K562 (cell line): Measurements from ENCODE around the gene ZNF213. TPM values are rescaled to one million over a fixed set of nuclear protein-coding genes. Genes with fewer than 3 reads are reported as not detected.

ENCODE experiments used
- ATAC-seq: fragments of 200-7000 bp; cut with Tn5 transposase; 3 replicates; pipeline ENCODE4 v1.9.1; 2020; ENCODE audit warnings: moderate library complexity
- BruUV-seq: library from RNA; stranded (reverse); fragments of 400-500 nt; replicated peaks from 2 replicates; lab custom pipeline; 2021; lab: Mats Ljungman, UMichigan
- CTCF ChIA-PET: fragments of 300-600 bp; formaldehyde crosslinking; extraction: SDS; loops from one replicate; lab custom pipeline; 2021; ENCODE audit warnings: low intra/inter-chr PET ratio; lab: Yijun Ruan, JAX
- POLR2A ChIA-PET: fragments of 300-600, 350-650 bp; sonication (Branson Sonifier 250); formaldehyde crosslinking; extraction: SDS; loops from one replicate; lab custom pipeline; 2021; ENCODE audit warnings: antibody characterized with exemption, inconsistent platforms; lab: Yijun Ruan, JAX
- DNase-seq, 4 experiments: peaks; one replicate each; pipeline versions ENCODE4 v3.0.0 to v3.0.0-alpha.2; 2011 to 2018; ENCODE audit warnings: low spot score in 3 of 4, mixed read lengths in 3 of 4; ENCODE audit errors: extremely low read depth in 1 of 4
- FAIRE-seq: peaks from 2 replicates; lab custom pipeline; 2011; peaks lifted over from hg19 to GRCh38; lab: Jason Lieb, UNC
- H2AFZ ChIP-seq: 2 replicates; pipeline ENCODE4 v1.6.0; 2011; ENCODE audit warnings: low read depth, low read length, control low read depth, inconsistent platforms
- H3K27ac ChIP-seq: fragments of 200-600 bp; 3 replicates; pipeline ENCODE4 v1.8.0; 2011; ENCODE audit warnings: low read depth, mild to moderate bottlenecking, control low read depth, inconsistent platforms, low read length, moderate library complexity, mixed read lengths; ENCODE audit errors: extremely low read depth
- H3K27me3 ChIP-seq, 2 experiments: fragments of 300-600 bp in 1 of 2; 2 replicates in 1 of 2; 3 replicates in 1 of 2; pipeline versions ENCODE4 v1.6.0 to v1.8.0; 2011; ENCODE audit warnings: inconsistent platforms in 2 of 2, low read length in 2 of 2, mild to moderate bottlenecking in 1 of 2, mixed read lengths in 1 of 2, moderate library complexity in 1 of 2; ENCODE audit not compliant: control insufficient read depth in 2 of 2, insufficient read depth in 2 of 2
- H3K36me3 ChIP-seq: fragments of 300-600 bp; 3 replicates; pipeline ENCODE4 v1.8.0; 2011; ENCODE audit warnings: mild to moderate bottlenecking, low read length, inconsistent platforms; ENCODE audit not compliant: control insufficient read depth, insufficient read depth
- H3K4me1 ChIP-seq, 2 experiments: fragments of 200-600 bp in 1 of 2; replicated peaks in 1 of 2; 2 replicates in 1 of 2; 3 replicates in 1 of 2; pipeline versions ENCODE4 v1.5.1 to v1.8.0; 2011; ENCODE audit warnings: inconsistent platforms in 2 of 2, low read length in 2 of 2, mild to moderate bottlenecking in 1 of 2, mixed read lengths in 1 of 2, moderate library complexity in 1 of 2; ENCODE audit not compliant: control insufficient read depth in 2 of 2, insufficient read depth in 2 of 2
- H3K4me2 ChIP-seq: 2 replicates; pipeline ENCODE4 v1.6.1; 2011; ENCODE audit warnings: low read length, control low read depth, inconsistent platforms, mixed read lengths; ENCODE audit not compliant: insufficient read depth
- H3K4me3 ChIP-seq: fragments of 200-600 bp; sonication (generic), shearing (Covaris generic); 2 replicates; pipeline ENCODE4 v1.5.1; 2016; ENCODE audit warnings: control low read depth, inconsistent platforms
- H3K79me2 ChIP-seq: fragments of 200-600 bp; 3 replicates; pipeline ENCODE4 v1.8.0; 2011; ENCODE audit warnings: low read length, inconsistent platforms; ENCODE audit not compliant: control insufficient read depth, insufficient read depth
- H3K9ac ChIP-seq, 2 experiments: 2 replicates each; pipeline versions ENCODE4 v1.6.0 to v1.6.1; 2011; ENCODE audit warnings: low read depth in 2 of 2, low read length in 2 of 2, control low read depth in 1 of 2, inconsistent platforms in 1 of 2, mild to moderate bottlenecking in 1 of 2, mixed read lengths in 1 of 2; ENCODE audit not compliant: insufficient read depth in 1 of 2
- H3K9me1 ChIP-seq: one replicate; pipeline ENCODE4 v1.6.0; 2011; ENCODE audit warnings: inconsistent platforms, mild to moderate bottlenecking, low read length, moderate library complexity; ENCODE audit not compliant: control insufficient read depth, insufficient read depth
- H3K9me3 ChIP-seq: replicated peaks from 2 replicates; pipeline ENCODE4 v1.5.1; 2011; ENCODE audit warnings: low read depth, low read length, inconsistent platforms; ENCODE audit not compliant: control insufficient read depth, insufficient read depth
- H4K20me1 ChIP-seq: replicated peaks from 2 replicates; pipeline ENCODE4 v1.6.1; 2011; ENCODE audit warnings: low read length, inconsistent platforms, mixed read lengths; ENCODE audit not compliant: control insufficient read depth, insufficient read depth
- ESRRA ChIP-seq: fragments of 450-650 bp; IDR thresholded peaks from 2 replicates; pipeline ENCODE4 v1.6.1; 2014; ENCODE audit warnings: low read depth, mild to moderate bottlenecking, moderate library complexity, borderline replicate concordance
- NFIC ChIP-seq: fragments of 450-650 bp; IDR thresholded peaks from 2 replicates; pipeline ENCODE4 v1.6.1; 2017; ENCODE audit warnings: mild to moderate bottlenecking, inconsistent platforms
- WGBS: fragments of 100-300 bp; shearing (Covaris generic); methylation state at CpG from one replicate; pipeline ENCODE4 v1.1.6; 2016; ENCODE audit warnings: low coverage, mixed read lengths; ENCODE audit not compliant: insufficient coverage; ENCODE audit errors: missing lambda C conversion rate; 5-methylcytosine and 5-hydroxymethylcytosine counted together
- in situ Hi-C: fragments of 300-500 bp; cut with MboI; formaldehyde crosslinking; loops from 4 replicates; pipeline ENCODE4 v1.15.0; 2018; ENCODE audit warnings: inconsistent platforms, mixed read lengths
- intact Hi-C: fragments of 100-400 bp; cut with micrococcal nuclease; formaldehyde crosslinking; loops from 2 replicates; pipeline ENCODE4 v1.14.2; 2022
- polyA plus RNA-seq, 8 experiments: library from polyadenylated mRNA; depleted of rRNA in 4 of 8; stranded (reverse) in 5 of 8; unstranded in 3 of 8; fragments of >200 nt; fragmentation: Nextera tagmentation in 2 of 8; fragmentation: Illumina TruSeq in 1 of 8; extraction: Ambion mirVana in 2 of 8; extraction: Trizol in 1 of 8; gene quantifications; 2 replicates each; pipeline versions ENCODE4 v1.2.1 to v1.2.3, GENCODE V29; 2011 to 2014; ENCODE audit warnings: inconsistent platforms in 1 of 8, missing spikeins in 1 of 8
- total RNA-seq, 7 experiments: library from RNA; depleted of rRNA in 6 of 7; stranded (reverse); fragments of >200 nt in 6 of 7; fragmentation: Illumina TruSeq in 2 of 7; extraction: Trizol in 2 of 7; gene quantifications; 2 replicates each; pipeline versions ENCODE4 v1.2.1 to v1.2.3, GENCODE V29; 2011 to 2021; ENCODE audit warnings: low replicate concordance in 1 of 7
- TF ChIP-seq, protein P1 (sequence below): fragments of 450-650 bp; conservative IDR thresholded peaks from 2 replicates; pipeline ENCODE4 v1.6.1; 2016; ENCODE audit warnings: missing genetic modification characterization, low read depth, mild to moderate bottlenecking, missing compliant biosample characterization, moderate library complexity
- TF ChIP-seq, protein P2 (sequence below): fragments of 250-450 bp; sonication (Bioruptor Pico); IDR thresholded peaks from 2 replicates; pipeline ENCODE4 v1.5.0; 2021; ENCODE audit warnings: mild to moderate bottlenecking, borderline replicate concordance

The ZNF213 gene
- total and polyA plus RNA-seq, 9 of the 15 experiments (the other 6 are each of a cell fraction or from before 2014, with no cell fraction given): 0.49 to 10.0 (median 1.8) TPM

DNA sequence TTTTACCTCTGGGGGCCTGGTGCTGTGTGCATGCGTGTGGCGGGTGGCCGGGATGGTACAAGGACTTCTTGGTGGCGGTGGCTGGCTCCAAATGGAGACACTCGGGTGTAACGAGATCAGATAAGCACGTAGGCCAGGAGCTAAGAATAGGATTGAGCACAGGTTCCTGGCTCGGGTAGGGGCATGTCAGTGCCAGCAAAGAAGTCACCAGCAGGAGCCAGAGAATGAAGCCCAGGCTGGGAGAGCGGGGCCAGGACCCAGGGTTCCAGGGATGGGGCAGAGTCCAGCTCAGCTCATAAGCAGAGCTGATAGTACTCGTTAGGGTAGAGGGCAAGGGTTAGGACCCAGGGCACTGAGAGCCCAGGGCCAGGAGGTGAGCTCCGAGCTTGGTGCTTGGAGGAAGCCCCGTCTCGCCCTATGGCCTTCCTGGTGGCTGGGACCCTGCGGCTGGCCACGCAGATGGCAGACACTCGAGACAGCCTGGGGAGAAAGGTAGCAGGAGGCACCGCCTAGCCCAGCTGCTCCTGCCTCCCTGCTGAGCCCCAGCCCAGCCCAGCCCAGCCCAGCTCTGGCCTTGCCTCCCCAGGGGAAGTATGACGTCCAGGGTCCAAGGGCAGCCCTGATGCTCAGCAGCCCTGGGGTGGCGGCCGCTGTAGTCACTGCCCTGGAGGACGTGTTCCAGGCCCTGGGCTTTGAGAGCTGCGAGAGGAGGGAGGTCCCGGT, 8.9 kb downstream of the ZNF213 start:
- FAIRE-seq (no peak), DNase-seq (no peak), ATAC-seq (peak; percentile 55)
- H3K27me3 ChIP-seq: no peaks in the 10 kb centered on the region
- ChIA-PET POLR2A (interaction anchor here (0.5 to 2.5 kb wide), 5 partner anchors 9 to 1043 kb away, joined by 3 to 14 read pairs (median 4); partner anchors contain the start of gene ZNF213), CTCF (no interaction called here)
- in situ Hi-C loops (no loop called here), intact Hi-C loops (no loop called here)
- H3K9me1 ChIP-seq: no peaks in the 10 kb centered on the region
- H2AFZ ChIP-seq: no peak overlapping the region
- no TSS peak for BruUV-seq
- no peak overlapping the region for H3K4me2 ChIP-seq
- H3K4me3 ChIP-seq: no peak overlapping the region
- no peaks in the 10 kb centered on the region; the same call in 1 of the 2 replicates for H4K20me1 ChIP-seq
- peak overlapping the region in 1 of 2 experiments; percentile 73; a peak in 2 of 4 replicates for H3K9ac ChIP-seq
- H3K9me3 ChIP-seq: no peaks in the 10 kb centered on the region
- peaks cover 0 to 49% of the 10 kb centered on the region in 2 experiments; a peak in 2 of 5 replicates for H3K4me1 ChIP-seq
- H3K36me3 ChIP-seq: peaks cover 19% of the 10 kb centered on the region; the same call in 1 of the 3 replicates
- WGBS: 56% methylated on average over 22 of the region's 23 CpGs
- no peak for TF ChIP-seq ESRRA
- H3K27ac ChIP-seq: no peak overlapping the region
- no peaks in the 10 kb centered on the region for H3K79me2 ChIP-seq

DNA sequence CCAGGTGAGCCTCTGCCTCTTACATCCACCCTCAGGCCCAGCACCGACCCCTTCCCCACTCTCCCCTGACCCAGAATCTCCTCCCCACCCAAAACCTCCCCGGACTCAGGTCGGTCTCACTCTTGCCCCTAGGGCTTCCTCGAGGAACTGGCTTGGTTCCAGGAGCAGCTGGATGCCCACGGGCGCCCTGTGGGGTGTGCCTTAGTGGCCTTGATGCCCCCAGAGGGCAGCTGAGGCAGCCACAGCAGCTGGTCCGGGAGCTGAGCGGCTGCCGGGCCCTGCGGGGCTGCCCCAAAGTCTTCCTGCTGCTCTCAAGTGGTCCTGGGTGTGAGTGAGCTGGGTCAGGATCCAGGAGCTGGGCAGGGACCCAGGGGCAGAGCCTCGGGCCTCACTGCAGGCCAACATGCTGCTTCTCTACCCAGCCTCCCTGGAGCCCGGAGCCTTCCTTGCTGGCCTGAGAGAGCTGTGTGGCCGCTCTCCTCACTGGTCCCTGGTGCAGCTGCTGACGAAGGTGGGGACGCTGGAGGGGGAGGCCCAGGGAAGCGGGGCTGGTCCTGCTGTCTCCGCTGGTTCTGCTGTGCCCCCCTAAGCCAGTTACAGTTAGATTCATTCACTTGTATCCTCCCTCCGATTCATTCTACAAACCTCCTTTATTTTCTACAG, 9.6 kb downstream of the ZNF213 start:
- no TSS peak for BruUV-seq
- WGBS: 36% methylated on average over 12 of the region's 18 CpGs
- H3K9ac ChIP-seq: peak overlapping the region in 1 of 2 experiments; percentile 73; a peak in 2 of 4 replicates
- no peak overlapping the region for H3K4me2 ChIP-seq
- H2AFZ ChIP-seq: no peak overlapping the region
- ATAC-seq (no peak), DNase-seq (no peak)
- no peaks in the 10 kb centered on the region for H3K27me3 ChIP-seq
- no peaks in the 10 kb centered on the region for H3K9me3 ChIP-seq
- CTCF ChIA-PET: no interaction called here
- H4K20me1 ChIP-seq: no peaks in the 10 kb centered on the region; the same call in 1 of the 2 replicates
- H3K4me3 ChIP-seq: no peak overlapping the region
- peak; percentile 57 for TF ChIP-seq NFIC
- TF ChIP-seq, protein P1, sequence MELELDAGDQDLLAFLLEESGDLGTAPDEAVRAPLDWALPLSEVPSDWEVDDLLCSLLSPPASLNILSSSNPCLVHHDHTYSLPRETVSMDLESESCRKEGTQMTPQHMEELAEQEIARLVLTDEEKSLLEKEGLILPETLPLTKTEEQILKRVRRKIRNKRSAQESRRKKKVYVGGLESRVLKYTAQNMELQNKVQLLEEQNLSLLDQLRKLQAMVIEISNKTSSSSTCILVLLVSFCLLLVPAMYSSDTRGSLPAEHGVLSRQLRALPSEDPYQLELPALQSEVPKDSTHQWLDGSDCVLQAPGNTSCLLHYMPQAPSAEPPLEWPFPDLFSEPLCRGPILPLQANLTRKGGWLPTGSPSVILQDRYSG (tag): no peak
- TF ChIP-seq, protein P2, sequence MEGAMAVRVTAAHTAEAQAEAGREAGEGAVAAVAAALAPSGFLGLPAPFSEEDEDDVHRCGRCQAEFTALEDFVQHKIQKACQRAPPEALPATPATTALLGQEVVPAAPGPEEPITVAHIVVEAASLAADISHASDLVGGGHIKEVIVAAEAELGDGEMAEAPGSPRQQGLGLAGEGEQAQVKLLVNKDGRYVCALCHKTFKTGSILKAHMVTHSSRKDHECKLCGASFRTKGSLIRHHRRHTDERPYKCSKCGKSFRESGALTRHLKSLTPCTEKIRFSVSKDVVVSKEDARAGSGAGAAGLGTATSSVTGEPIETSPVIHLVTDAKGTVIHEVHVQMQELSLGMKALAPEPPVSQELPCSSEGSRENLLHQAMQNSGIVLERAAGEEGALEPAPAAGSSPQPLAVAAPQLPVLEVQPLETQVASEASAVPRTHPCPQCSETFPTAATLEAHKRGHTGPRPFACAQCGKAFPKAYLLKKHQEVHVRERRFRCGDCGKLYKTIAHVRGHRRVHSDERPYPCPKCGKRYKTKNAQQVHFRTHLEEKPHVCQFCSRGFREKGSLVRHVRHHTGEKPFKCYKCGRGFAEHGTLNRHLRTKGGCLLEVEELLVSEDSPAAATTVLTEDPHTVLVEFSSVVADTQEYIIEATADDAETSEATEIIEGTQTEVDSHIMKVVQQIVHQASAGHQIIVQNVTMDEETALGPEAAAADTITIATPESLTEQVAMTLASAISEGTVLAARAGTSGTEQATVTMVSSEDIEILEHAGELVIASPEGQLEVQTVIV: no peak
- TF ChIP-seq, all 486 proteins: peak for 1
- in situ Hi-C loops (no loop called here), intact Hi-C loops (no loop called here)
- no peaks in the 10 kb centered on the region for H3K9me1 ChIP-seq
- H3K27ac ChIP-seq: no peak overlapping the region
- POLR2A ChIA-PET: interaction anchor here (0.5 to 2.5 kb wide), 5 partner anchors 10 to 1042 kb away, joined by 3 to 14 read pairs (median 4); partner anchors contain the start of gene ZNF213
- H3K36me3 ChIP-seq: peaks cover 14% of the 10 kb centered on the region; the same call in 1 of the 3 replicates
- H3K4me1 ChIP-seq: peaks cover 0 to 54% of the 10 kb centered on the region in 2 experiments; a peak in 2 of 5 replicates
- H3K79me2 ChIP-seq: no peaks in the 10 kb centered on the region
- no peak for FAIRE-seq
